Keratinocyte (primary cell): ENCODE measurements around the gene SYMPK.

Source experiments
- CTCF ChIP-seq, 3 experiments: IDR thresholded peaks in 1 of 3; conservative IDR thresholded peaks in 1 of 3; optimal IDR thresholded peaks in 1 of 3; 2 replicates in 2 of 3; 3 replicates in 1 of 3; pipeline versions ENCODE3 to v1.5.1; 2011; ENCODE audit warnings: low read length in 3 of 3, mild to moderate bottlenecking in 3 of 3, moderate library complexity in 2 of 3, control low read depth in 1 of 3, inconsistent platforms in 1 of 3; ENCODE audit not compliant: insufficient read depth in 2 of 3; ENCODE audit errors: extremely low read depth in 1 of 3
- EZH2 ChIP-seq: IDR thresholded peaks from one replicate; pipeline ENCODE4 v1.6.1; 2012; ENCODE audit warnings: inconsistent platforms, mild to moderate bottlenecking, low read length, moderate library complexity

DNA sequence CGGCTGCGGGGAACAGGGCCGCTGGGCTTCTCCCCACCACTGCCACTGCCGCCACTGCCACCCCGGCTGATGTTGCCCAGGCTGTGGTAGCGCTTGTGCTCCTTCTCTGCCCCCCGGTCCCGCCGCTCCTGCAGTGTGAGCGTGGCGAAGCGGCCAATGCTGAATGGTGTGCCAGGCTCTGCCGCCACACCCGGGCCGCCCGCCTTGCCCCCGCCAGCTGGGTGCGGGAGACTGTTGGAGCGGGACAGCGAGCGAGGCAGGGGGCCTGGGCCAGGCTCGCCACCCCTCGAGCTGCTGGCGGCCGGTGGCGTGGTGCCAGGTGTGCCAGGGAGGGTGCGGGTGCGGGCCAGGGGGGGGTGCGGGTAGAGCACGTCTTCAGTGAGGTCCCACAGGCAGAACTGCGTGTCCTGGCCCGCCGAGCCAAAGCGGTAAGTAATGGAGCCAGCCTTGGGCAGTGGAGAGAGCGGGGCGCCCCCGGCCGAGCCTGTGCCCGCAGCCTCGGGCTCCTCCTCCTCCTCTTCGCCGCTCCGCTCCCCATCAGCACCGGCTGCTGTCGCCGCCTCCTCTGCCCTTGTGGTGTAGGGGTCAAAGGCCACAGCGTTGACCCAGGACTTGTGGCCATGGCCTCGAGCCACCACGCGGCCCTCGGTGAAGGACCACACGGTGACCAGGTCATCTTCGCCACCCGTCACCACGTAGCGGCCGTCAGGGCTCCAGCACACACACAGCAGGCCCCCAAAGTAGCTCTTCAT lies 77.0 kb downstream of the SYMPK start:
- TF ChIP-seq CTCF (optimal IDR thresholded peaks at IDR 0.05 in 1 of 3, IDR thresholded peaks at IDR 0.05 in 1 of 3, conservative IDR thresholded peaks at IDR 0.05 in 1 of 3; ENCODE audit: extremely low read depth in 1 of 3, insufficient read depth in 2 of 3, low read length in 3 of 3) (no peak), EZH2 (no peak)
